NB4 (cell line): Measurements from ENCODE around the gene GALNT3.

Experiments
- DNase-seq: peaks from one replicate; pipeline ENCODE4 v3.0.0; 2010; ENCODE audit warnings: low read depth
- H3K4me3 ChIP-seq: one replicate; pipeline ENCODE4 v1.5.1; 2011; ENCODE audit warnings: mild to moderate bottlenecking, low read depth, low read length, moderate library complexity
- CTCF ChIP-seq: IDR thresholded peaks from one replicate; pipeline ENCODE4 v1.5.1; 2012; ENCODE audit warnings: low read depth, low read length
- MYC ChIP-seq: IDR thresholded peaks from 2 replicates; pipeline ENCODE4 v1.6.1; 2011; ENCODE audit warnings: low read depth, low read length
- POLR2A ChIP-seq: IDR thresholded peaks from 2 replicates; pipeline ENCODE4 v1.6.1; 2011; ENCODE audit warnings: mild to moderate bottlenecking; ENCODE audit not compliant: insufficient read length; ENCODE audit errors: extremely low read depth
- TF ChIP-seq, protein P1 (sequence below): IDR thresholded peaks from 2 replicates; pipeline ENCODE4 v1.6.1; 2011; ENCODE audit warnings: low read depth, low read length

GALNT3 gene

DNA sequence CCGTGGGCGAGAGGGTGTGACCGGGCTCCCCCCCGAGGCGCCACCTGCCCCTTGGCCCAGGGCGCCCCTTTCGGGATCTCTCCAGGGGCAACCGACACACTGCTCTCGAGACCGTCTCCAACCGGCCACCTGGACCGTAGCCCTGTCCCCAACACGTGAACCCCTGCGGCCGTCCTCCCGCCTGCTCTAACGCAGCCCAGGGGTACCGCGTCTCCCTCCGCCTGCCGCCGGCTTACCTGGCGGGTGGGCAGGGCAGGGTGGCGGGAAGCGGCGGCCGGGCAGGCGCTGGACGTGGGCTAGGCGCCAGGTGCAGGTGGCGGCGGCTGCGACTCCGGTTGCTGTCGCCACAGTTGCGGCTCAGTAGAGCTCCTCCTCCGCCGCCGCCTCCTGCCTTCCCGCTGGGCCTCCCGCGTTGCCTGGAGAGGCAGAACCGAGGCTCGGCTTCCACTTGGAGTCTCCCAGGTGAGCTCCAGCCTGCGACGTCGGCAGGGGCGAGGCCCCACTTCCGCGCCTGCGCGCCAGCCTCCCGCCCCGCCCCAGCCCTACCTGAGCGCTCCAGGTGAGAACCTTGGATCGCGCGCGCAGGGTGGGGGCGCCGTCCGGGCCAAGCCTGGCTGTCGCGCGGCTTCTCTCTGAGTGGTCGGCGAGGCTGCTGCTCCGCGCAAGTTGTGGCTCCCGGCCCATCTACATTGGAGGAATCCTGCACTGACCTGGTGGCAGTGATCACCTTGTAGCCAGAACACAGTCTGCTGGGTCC lies at the start of gene GALNT3:
TSS of gene GALNT3 (minus strand) at position 469 of the 757 bp plus-strand sequence. CDS start 23,547 bp downstream, outside the sequence.
- peak within 1 kb of the TSS; percentile 71 for H3K4me3 ChIP-seq
- peak; percentile 67 for DNase-seq
- no peak; the same call in 1 of the 2 replicates for TF ChIP-seq MYC
- TF ChIP-seq POLR2A, result no peak
- TF ChIP-seq, protein P1, sequence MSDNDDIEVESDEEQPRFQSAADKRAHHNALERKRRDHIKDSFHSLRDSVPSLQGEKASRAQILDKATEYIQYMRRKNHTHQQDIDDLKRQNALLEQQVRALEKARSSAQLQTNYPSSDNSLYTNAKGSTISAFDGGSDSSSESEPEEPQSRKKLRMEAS, result no peak
- TF ChIP-seq CTCF, result no peak

GRCh38 chr2:165843351-165843750 lies 49.3 kb upstream of the GALNT3 start:
- no peak overlapping the region for H3K4me3 ChIP-seq
- TF ChIP-seq POLR2A (no peak), MYC (no peak), CTCF (no peak)
- TF ChIP-seq, protein P1, result no peak
- no peak for DNase-seq

DNA sequence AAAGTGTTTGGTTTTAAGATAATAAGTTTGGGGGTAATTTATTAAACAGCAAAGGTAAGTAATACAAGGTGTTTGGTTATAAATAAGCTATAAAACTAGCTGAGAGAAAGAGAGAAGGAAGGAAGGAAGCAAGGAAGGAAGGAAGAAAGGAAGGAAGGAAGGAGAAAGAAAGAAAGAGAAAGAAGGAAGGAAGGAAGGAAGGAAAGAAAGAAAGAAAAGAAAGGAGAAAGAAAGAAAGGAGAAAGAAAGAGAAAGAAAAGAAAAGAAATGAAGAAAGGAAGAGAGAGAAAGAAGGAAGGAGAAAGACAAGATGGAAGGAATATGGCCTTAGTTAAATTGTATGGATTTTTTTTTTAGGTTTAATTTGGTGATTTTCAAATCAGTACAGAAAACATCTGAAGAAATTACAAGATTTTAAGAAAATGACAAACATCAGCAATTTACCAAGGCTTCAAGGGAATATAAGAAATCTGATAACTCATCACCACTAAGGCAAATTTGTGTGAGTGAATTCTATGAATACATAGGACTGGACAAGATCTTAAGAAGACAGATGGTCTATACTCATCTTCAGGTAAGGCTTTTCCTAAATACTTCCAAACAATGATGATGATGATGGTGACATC lies 46.4 kb upstream of the GALNT3 start:
- no peak for DNase-seq
- TF ChIP-seq, protein P1, result no peak
- TF ChIP-seq POLR2A (no peak), MYC (no peak)
- H3K4me3 ChIP-seq, result no peak overlapping the region

DNA sequence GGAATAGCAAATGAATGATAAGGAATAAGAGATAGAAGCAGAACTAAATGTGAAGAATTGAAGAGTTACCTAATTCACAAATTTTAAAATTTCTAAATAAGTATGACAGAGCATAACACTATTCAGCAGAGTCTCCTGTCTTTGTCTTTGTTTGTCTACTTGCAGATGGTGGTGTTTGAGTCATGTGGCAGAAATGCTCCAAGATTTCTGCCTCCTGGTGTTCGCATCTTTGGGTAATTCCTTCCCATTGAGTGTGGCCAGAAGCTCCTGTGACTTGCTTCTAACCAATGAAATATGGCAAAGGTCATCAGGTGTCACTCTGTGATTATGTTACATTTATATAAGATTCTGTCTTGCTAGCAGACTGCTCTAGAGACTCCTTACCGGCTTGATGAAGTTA lies 45.6 kb upstream of the GALNT3 start:
- H3K4me3 ChIP-seq, result no peak overlapping the region
- TF ChIP-seq, protein P1, result no peak
- TF ChIP-seq POLR2A (no peak), CTCF (no peak), MYC (no peak)
- no peak for DNase-seq

GRCh38 chr2:165837122-165837521 lies 43.1 kb upstream of the GALNT3 start:
- H3K4me3 ChIP-seq, result no peak overlapping the region
- DNase-seq, result peak; percentile 47
- no peak for TF ChIP-seq POLR2A
- TF ChIP-seq CTCF, result no peak
- TF ChIP-seq, protein P1, result no peak
- no peak for TF ChIP-seq MYC

GRCh38 chr2:165835363-165835762 lies 41.3 kb upstream of the GALNT3 start:
- DNase-seq, result no peak
- no peak overlapping the region for H3K4me3 ChIP-seq
- no peak for TF ChIP-seq MYC
- no peak for TF ChIP-seq CTCF
- no peak for TF ChIP-seq POLR2A
- TF ChIP-seq, protein P1, result no peak
